T-cell (primary cell): ENCODE measurements around the gene TNS4. TPM values are rescaled to one million over a fixed set of nuclear protein-coding genes. Genes with fewer than 3 reads are reported as not detected.

Experiments used
- ATAC-seq, 4 experiments: fragments of 200-7000 bp in 3 of 4; fragments of 150-1000 bp in 1 of 4; cut with Tn5 transposase; replicated peaks in 1 of 4; 1 replicate in 3 of 4; 2 replicates in 1 of 4; pipeline ENCODE4 v1.10.0; 2021; ENCODE audit warnings: moderate library complexity in 3 of 4, mild to moderate bottlenecking in 2 of 4, moderate number of reproducible peaks in 1 of 4
- CTCF ChIA-PET, 2 donors: fragments of 300-600 bp; sonication (Branson Sonifier 250); formaldehyde crosslinking; loops; one replicate each; lab custom pipeline; 2022; ENCODE audit warnings: antibody characterized with exemption in 2 of 2; lab: Charles Lee
- POLR2A ChIA-PET, 2 donors: fragments of 300-600 bp; sonication (Branson Sonifier 250); formaldehyde crosslinking; loops; one replicate each; lab custom pipeline; 2022; ENCODE audit warnings: antibody characterized with exemption in 2 of 2; lab: Charles Lee
- DNase-seq, 35 experiments: peaks; one replicate each; pipeline versions ENCODE4 v3.0.0 to v3.0.0-alpha.2; 2013 to 2023
- H3K27ac ChIP-seq: one replicate; pipeline ENCODE4 v1.5.1; 2013; ENCODE audit warnings: low read length
- H3K27me3 ChIP-seq, 2 experiments: replicated peaks in 1 of 2; 1 replicate in 1 of 2; 2 replicates in 1 of 2; pipeline versions ENCODE4 v1.6.1 to v1.7.0; 2013; ENCODE audit warnings: low read length in 1 of 2, mixed read lengths in 1 of 2; ENCODE audit not compliant: control insufficient read depth in 2 of 2, insufficient read depth in 2 of 2; ENCODE audit errors: extremely low read depth in 1 of 2
- H3K36me3 ChIP-seq, 2 donors: 1 replicate in 1 of 2; 2 replicates in 1 of 2; pipeline versions ENCODE4 v1.6.1 to v1.7.0; 2013; ENCODE audit warnings: low read length in 1 of 2; ENCODE audit not compliant: control insufficient read depth in 2 of 2, insufficient read depth in 1 of 2; ENCODE audit errors: extremely low read depth in 1 of 2
- H3K4me1 ChIP-seq, 2 experiments: 1 replicate in 1 of 2; 2 replicates in 1 of 2; pipeline versions ENCODE4 v1.6.1 to v1.7.0; 2013; ENCODE audit warnings: low read length in 2 of 2, mixed read lengths in 1 of 2; ENCODE audit not compliant: insufficient read depth in 2 of 2, control insufficient read depth in 1 of 2; ENCODE audit errors: extremely low read depth in 1 of 2
- H3K4me3 ChIP-seq, 2 donors: 1 replicate in 1 of 2; 2 replicates in 1 of 2; pipeline versions ENCODE4 v1.5.1 to v1.7.0; 2013; ENCODE audit warnings: mild to moderate bottlenecking in 2 of 2, low read length in 1 of 2, moderate library complexity in 1 of 2; ENCODE audit not compliant: control insufficient read depth in 1 of 2; ENCODE audit errors: extremely low read depth in 1 of 2
- H3K9me3 ChIP-seq: 2 replicates; pipeline ENCODE4 v1.7.0; 2013
- H3K27ac Mint-ChIP-seq, 2 donors: one replicate each; pipeline ENCODE4 v1.8.0; 2020 to 2021; ENCODE audit warnings: mild to moderate bottlenecking in 2 of 2, mixed read lengths in 2 of 2
- H3K27me3 Mint-ChIP-seq, 2 donors: one replicate each; pipeline ENCODE4 v1.8.0; 2021 to 2022; ENCODE audit warnings: mixed read lengths in 2 of 2
- H3K36me3 Mint-ChIP-seq: one replicate; pipeline ENCODE4 v1.8.0; 2021; ENCODE audit warnings: mixed read lengths
- H3K4me1 Mint-ChIP-seq, 3 donors: one replicate each; pipeline ENCODE4 v1.8.0; 2020 to 2022; ENCODE audit warnings: mixed read lengths in 3 of 3, mild to moderate bottlenecking in 1 of 3
- H3K4me3 Mint-ChIP-seq, 3 donors: one replicate each; pipeline ENCODE4 v1.8.0; 2020 to 2022; ENCODE audit warnings: mild to moderate bottlenecking in 3 of 3, mixed read lengths in 3 of 3, moderate library complexity in 3 of 3
- H3K9me3 Mint-ChIP-seq, 3 donors: one replicate each; pipeline ENCODE4 v1.8.0; 2020 to 2022; ENCODE audit warnings: mixed read lengths in 3 of 3
- WGBS: methylation state at CpG from one replicate; pipeline ENCODE4 v1.1.5; 2013; ENCODE audit warnings: missing lambda C conversion rate; ENCODE audit not compliant: insufficient coverage; 5-methylcytosine and 5-hydroxymethylcytosine counted together
- total RNA-seq, 35 experiments: library from RNA in 6 of 35; stranded (reverse) in 6 of 35; fragments of 120-200 nt in 1 of 35; gene quantifications; one replicate each; pipeline versions ENCODE4 v1.2.1 to v1.2.4 and lab custom pipeline; 2013 to 2026

The TNS4 gene
- total RNA-seq, 5 donors from 2014 or later (not counting 1 experiment from before 2014, with no cell fraction given): 0.55 to 3.7 (median 0.66) TPM

DNA sequence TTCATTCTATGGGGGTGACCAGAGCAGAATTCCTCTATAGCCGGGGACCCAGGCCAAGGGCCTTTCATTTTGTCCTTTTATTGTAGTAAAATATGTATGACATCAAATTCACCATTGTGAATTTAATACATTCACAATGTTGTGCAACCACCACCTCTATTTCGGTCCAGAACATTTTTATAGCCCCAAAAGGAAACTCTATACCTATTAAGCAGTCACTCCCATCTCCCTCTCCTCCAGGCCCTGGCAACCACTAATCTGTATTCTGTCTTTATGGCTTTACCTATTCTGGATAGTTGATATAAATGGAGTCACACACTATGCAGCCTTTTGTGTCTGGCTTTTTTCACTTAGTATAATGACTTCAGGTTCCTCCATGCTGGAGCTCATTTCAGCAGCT is 9.7 kb upstream of the TNS4 start:
- Mint-ChIP-seq H3K36me3 (no peaks in the 10 kb centered on the region), H3K27me3 (peaks cover 0 to 4% of the 10 kb centered on the region in 2 donors), H3K27ac (no peak overlapping the region), H3K9me3 (no peaks in the 10 kb centered on the region), H3K4me1 (peaks cover 26 to 34% (median 30%) of the 10 kb centered on the region in 3 donors), H3K4me3 (no peak overlapping the region)
- Histone ChIP-seq H3K9me3 (no peaks in the 10 kb centered on the region), H3K4me1 (peaks cover 15 to 25% of the 10 kb centered on the region in 2 experiments), H3K4me3 (no peak overlapping the region), H3K27me3 (no peaks in the 10 kb centered on the region), H3K36me3 (no peaks in the 10 kb centered on the region), H3K27ac (no peak overlapping the region)
- WGBS: no CpG with 5 or more reads among the region's 2 CpGs
- no peak for ATAC-seq
- POLR2A ChIA-PET: no interaction called here
- CTCF ChIA-PET: interaction anchor here (0.6 to 1.5 kb wide), 2 partner anchors 49 to 251 kb away, joined by 3 to 4 read pairs; no protein-coding TSS in a partner anchor
- no peak for DNase-seq

DNA sequence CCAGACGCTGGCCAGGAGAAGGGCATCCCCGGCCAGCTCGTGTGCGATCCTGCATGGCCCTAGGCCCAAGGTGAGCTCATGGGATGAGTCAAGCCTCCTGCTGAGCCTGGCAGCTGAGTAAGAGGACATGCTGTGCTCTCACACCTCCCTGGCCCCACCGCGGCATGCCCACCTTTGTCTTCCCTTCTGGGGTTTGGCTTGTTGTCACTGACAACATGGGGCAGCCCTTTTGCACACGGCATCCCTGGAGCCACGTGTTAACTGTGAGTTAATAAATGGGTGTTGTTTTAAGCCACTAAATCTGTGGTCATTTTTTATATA is 8.9 kb upstream of the TNS4 start:
- H3K27me3 Mint-ChIP-seq: peaks cover 0 to 4% of the 10 kb centered on the region in 2 donors
- 95% methylated on average over 4 of the region's 8 CpGs for WGBS
- H3K27ac Mint-ChIP-seq: no peak overlapping the region
- no peaks in the 10 kb centered on the region for H3K36me3 Mint-ChIP-seq
- POLR2A ChIA-PET: interaction anchor here in 1 of 2 donors (0.5 kb wide), 1 partner anchor 23 kb away, joined by 6 read pairs; no protein-coding TSS in a partner anchor
- Histone ChIP-seq H3K9me3 (no peaks in the 10 kb centered on the region), H3K4me1 (peaks cover 10 to 17% of the 10 kb centered on the region in 2 experiments), H3K36me3 (no peaks in the 10 kb centered on the region), H3K27me3 (no peaks in the 10 kb centered on the region), H3K27ac (no peak overlapping the region), H3K4me3 (no peak overlapping the region)
- no peak overlapping the region for H3K4me3 Mint-ChIP-seq
- no peaks in the 10 kb centered on the region for H3K9me3 Mint-ChIP-seq
- no peak for ATAC-seq
- H3K4me1 Mint-ChIP-seq: peaks cover 19 to 32% (median 25%) of the 10 kb centered on the region in 3 donors
- CTCF ChIA-PET: interaction anchor here in 1 of 2 donors (1.5 kb wide), 1 partner anchor 50 kb away, joined by 3 read pairs; no protein-coding TSS in a partner anchor
- no peak for DNase-seq

- ATAC-seq: no peak
- ChIA-PET CTCF (interaction anchor here in 1 of 2 donors (0.7 to 1.5 kb wide), 2 partner anchors 51 to 106 kb away, joined by 3 to 4 read pairs; no protein-coding TSS in a partner anchor), POLR2A (no interaction called here)
- H3K27ac Mint-ChIP-seq: no peak overlapping the region
- H3K9me3 Mint-ChIP-seq: no peaks in the 10 kb centered on the region
- H3K36me3 ChIP-seq: no peaks in the 10 kb centered on the region
- no peak overlapping the region for H3K4me3 Mint-ChIP-seq
- H3K27ac ChIP-seq: no peak overlapping the region
- no peaks in the 10 kb centered on the region for H3K36me3 Mint-ChIP-seq
- H3K4me3 ChIP-seq: no peak overlapping the region
- peaks cover 16 to 29% (median 21%) of the 10 kb centered on the region in 3 donors for H3K4me1 Mint-ChIP-seq
- H3K9me3 ChIP-seq: no peaks in the 10 kb centered on the region
- no peak for DNase-seq
- peaks cover 0 to 4% of the 10 kb centered on the region in 2 donors for H3K27me3 Mint-ChIP-seq
- H3K4me1 ChIP-seq: peaks cover 5 to 12% of the 10 kb centered on the region in 2 experiments
- no peaks in the 10 kb centered on the region for H3K27me3 ChIP-seq
- WGBS: 99% methylated on average over 6 of the region's 10 CpGs
Measured at GRCh38 chr17:40509626-40510327, 8.4 kb upstream of the TNS4 start.

GRCh38 chr17:40506786-40507185 is 5.4 kb upstream of the TNS4 start:
- H3K36me3 Mint-ChIP-seq: no peaks in the 10 kb centered on the region
- CTCF ChIA-PET: interaction anchor here (0.5 to 1.2 kb wide), 3 partner anchors 16 to 747 kb away, joined by 3 read pairs; no protein-coding TSS in a partner anchor
- peaks cover 0 to 2% of the 10 kb centered on the region in 2 experiments for H3K27me3 ChIP-seq
- H3K27me3 Mint-ChIP-seq: no peaks in the 10 kb centered on the region
- no peaks in the 10 kb centered on the region for H3K9me3 ChIP-seq
- H3K27ac ChIP-seq: no peak overlapping the region
- H3K4me1 Mint-ChIP-seq: peaks cover 4 to 22% (median 7%) of the 10 kb centered on the region in 3 donors
- H3K4me3 ChIP-seq: no peak overlapping the region
- no peak overlapping the region for H3K4me3 Mint-ChIP-seq
- no peak overlapping the region for H3K27ac Mint-ChIP-seq
- H3K9me3 Mint-ChIP-seq: no peaks in the 10 kb centered on the region
- ATAC-seq (no peak), DNase-seq (no peak)
- no peaks in the 10 kb centered on the region for H3K36me3 ChIP-seq
- peaks cover 0 to 2% of the 10 kb centered on the region in 2 experiments for H3K4me1 ChIP-seq
- WGBS: no CpG with 5 or more reads among the region's 5 CpGs
- POLR2A ChIA-PET: interaction anchor here in 1 of 2 donors (0.6 kb wide), 1 partner anchor 232 kb away, joined by 3 read pairs; no protein-coding TSS in a partner anchor

DNA sequence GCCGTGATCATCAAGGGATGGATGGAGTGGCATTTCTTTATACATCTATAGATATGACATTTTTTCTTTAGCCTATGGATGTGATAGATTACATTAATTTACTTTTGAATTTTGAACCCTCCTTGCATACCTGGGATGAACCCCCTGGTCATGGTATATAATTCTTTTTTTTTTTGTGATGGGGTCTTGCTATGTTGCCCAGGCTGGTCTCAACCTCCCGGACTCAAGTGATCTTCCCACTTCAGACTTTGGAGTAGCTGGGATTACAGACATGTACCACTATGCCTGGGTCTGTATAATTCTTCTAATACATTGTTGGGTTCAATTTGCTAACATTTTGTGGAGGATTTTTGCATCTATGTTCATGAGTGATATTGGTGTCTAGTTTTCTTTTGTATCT is 1.7 kb upstream of the TNS4 start:
- DNase-seq (no peak), ATAC-seq (no peak)
- Mint-ChIP-seq H3K36me3 (no peaks in the 10 kb centered on the region), H3K9me3 (no peaks in the 10 kb centered on the region), H3K4me1 (peaks cover 3 to 30% (median 9%) of the 10 kb centered on the region in 3 donors), H3K4me3 (no peak overlapping the region), H3K27me3 (peaks cover 0 to 3% of the 10 kb centered on the region in 2 donors), H3K27ac (no peak overlapping the region)
- ChIA-PET CTCF (interaction anchor here in 1 of 2 donors (0.6 kb wide), 1 partner anchor 228 kb away, joined by 8 read pairs; no protein-coding TSS in a partner anchor), POLR2A (no interaction called here)
- Histone ChIP-seq H3K27me3 (peaks cover 0 to 18% of the 10 kb centered on the region in 2 experiments), H3K4me1 (peaks cover 0 to 5% of the 10 kb centered on the region in 2 experiments), H3K9me3 (no peaks in the 10 kb centered on the region), H3K36me3 (no peaks in the 10 kb centered on the region), H3K4me3 (no peak overlapping the region), H3K27ac (no peak overlapping the region)
- no CpG with 5 or more reads among the region's 2 CpGs for whole genome bisulfite sequencing

GRCh38 chr17:40502716-40503115 is 1.3 kb upstream of the TNS4 start:
- Histone ChIP-seq H3K4me3 (no peak overlapping the region), H3K27ac (no peak overlapping the region), H3K36me3 (no peaks in the 10 kb centered on the region), H3K9me3 (no peaks in the 10 kb centered on the region), H3K4me1 (peaks cover 0 to 5% of the 10 kb centered on the region in 2 experiments), H3K27me3 (peaks cover 0 to 18% of the 10 kb centered on the region in 2 experiments)
- Mint-ChIP-seq H3K9me3 (no peaks in the 10 kb centered on the region), H3K4me3 (no peak overlapping the region), H3K4me1 (peaks cover 3 to 30% (median 9%) of the 10 kb centered on the region in 3 donors), H3K36me3 (no peaks in the 10 kb centered on the region), H3K27me3 (peaks cover 0 to 3% of the 10 kb centered on the region in 2 donors), H3K27ac (no peak overlapping the region)
- DNase-seq: no peak
- ChIA-PET POLR2A (no interaction called here), CTCF (no interaction called here)
- 100% methylated on average over 2 of the region's 5 CpGs for WGBS
- no peak for ATAC-seq
